Endothelial cell of umbilical vein (primary cell): ENCODE measurements around the gene FAM114A1. TPM values are rescaled to one million over a fixed set of nuclear protein-coding genes. Genes with fewer than 3 reads are reported as not detected.

Source experiments
- BruUV-seq: library from RNA; stranded (reverse); fragments of 400-500 nt; replicated peaks from 2 replicates; lab custom pipeline; 2021; lab: Mats Ljungman, UMichigan
- CTCF ChIA-PET: fragments of 300-600, 350-600 bp; sonication (Branson Sonifier 250); formaldehyde crosslinking; loops from one replicate; lab custom pipeline; 2021; ENCODE audit warnings: antibody characterized with exemption, inconsistent platforms; lab: Charles Lee
- POLR2A ChIA-PET: fragments of 300-600, 350-600 bp; sonication (Branson Sonifier 250); formaldehyde crosslinking; loops from one replicate; lab custom pipeline; 2021; ENCODE audit warnings: antibody characterized with exemption, inconsistent platforms; lab: Charles Lee
- DNase-seq: peaks from one replicate; pipeline ENCODE4 v3.0.0-alpha.2; 2011; ENCODE audit warnings: low read depth, low spot score
- FAIRE-seq: peaks from 2 replicates; lab custom pipeline; 2011; peaks lifted over from hg19 to GRCh38; lab: Jason Lieb, UNC
- H2AFZ ChIP-seq: 2 replicates; pipeline ENCODE4 v1.6.0; 2012; ENCODE audit warnings: low read depth, low read length, control low read depth, inconsistent platforms
- H3K27ac ChIP-seq: 2 replicates; pipeline ENCODE4 v1.5.1; 2011; ENCODE audit warnings: low read depth, mild to moderate bottlenecking, control low read depth, low read length, moderate library complexity; ENCODE audit not compliant: insufficient read depth
- H3K27me3 ChIP-seq, 2 experiments: 2 replicates each; pipeline versions ENCODE4 v1.6.0 to v1.6.1; 2011; ENCODE audit warnings: low read length in 2 of 2, mixed read lengths in 1 of 2; ENCODE audit not compliant: control insufficient read depth in 2 of 2, insufficient read depth in 2 of 2
- H3K36me3 ChIP-seq, 2 experiments: 2 replicates in 1 of 2; 3 replicates in 1 of 2; pipeline ENCODE4 v1.5.1; 2011; ENCODE audit warnings: low read length in 2 of 2, mild to moderate bottlenecking in 1 of 2, moderate library complexity in 1 of 2; ENCODE audit not compliant: control insufficient read depth in 2 of 2, insufficient read depth in 2 of 2; ENCODE audit errors: extremely low read depth in 1 of 2
- H3K4me1 ChIP-seq: 3 replicates; pipeline ENCODE4 v1.5.1; 2011; ENCODE audit warnings: mild to moderate bottlenecking, low read length; ENCODE audit not compliant: control insufficient read depth, insufficient read depth; ENCODE audit errors: extremely low read depth
- H3K4me2 ChIP-seq: 2 replicates; pipeline ENCODE4 v1.6.1; 2011; ENCODE audit warnings: low read length, control low read depth, mixed read lengths; ENCODE audit not compliant: insufficient read depth
- H3K4me3 ChIP-seq, 3 experiments: fragments of 200-600 bp in 1 of 3; sonication (generic), shearing (Covaris generic) in 1 of 3; replicated peaks in 1 of 3; 2 replicates each; pipeline ENCODE4 v1.5.1; 2011 to 2016; ENCODE audit warnings: control low read depth in 3 of 3, low read length in 3 of 3, mild to moderate bottlenecking in 2 of 3, inconsistent platforms in 1 of 3, low read depth in 1 of 3, moderate library complexity in 1 of 3; ENCODE audit not compliant: insufficient read depth in 1 of 3
- H3K79me2 ChIP-seq: 2 replicates; pipeline ENCODE4 v1.6.0; 2012; ENCODE audit warnings: low read length, inconsistent platforms; ENCODE audit not compliant: control insufficient read depth, insufficient read depth
- H3K9ac ChIP-seq: replicated peaks from 2 replicates; pipeline ENCODE3; 2011; ENCODE audit warnings: low read length, control low read depth; ENCODE audit not compliant: insufficient read depth; ENCODE audit errors: extremely low read depth
- H3K9me1 ChIP-seq: replicated peaks from 3 replicates; pipeline ENCODE4 v1.6.0; 2011; ENCODE audit warnings: mild to moderate bottlenecking, low read length; ENCODE audit not compliant: control insufficient read depth, insufficient read depth; ENCODE audit errors: extremely low read depth
- H3K9me3 ChIP-seq: replicated peaks from 2 replicates; pipeline ENCODE4 v1.5.1; 2012; ENCODE audit warnings: low read length, inconsistent platforms; ENCODE audit not compliant: control insufficient read depth, insufficient read depth
- H4K20me1 ChIP-seq: replicated peaks from 2 replicates; pipeline ENCODE3; 2011; ENCODE audit warnings: mild to moderate bottlenecking, low read length; ENCODE audit not compliant: control insufficient read depth, insufficient read depth; ENCODE audit errors: extremely low read depth
- EZH2 ChIP-seq: IDR thresholded peaks from 2 replicates; pipeline ENCODE4 v1.6.1; 2012; ENCODE audit warnings: borderline replicate concordance, low read depth, mild to moderate bottlenecking, moderate library complexity, low read length, inconsistent platforms; ENCODE audit not compliant: severe bottlenecking
- FOS ChIP-seq: IDR thresholded peaks from 2 replicates; pipeline ENCODE4 v1.6.1; 2011; ENCODE audit warnings: mild to moderate bottlenecking, low read length, moderate library complexity, borderline replicate concordance; ENCODE audit not compliant: insufficient read depth
- GATA2 ChIP-seq: IDR thresholded peaks from 2 replicates; pipeline ENCODE4 v1.7.0; 2011; ENCODE audit warnings: low read depth, mild to moderate bottlenecking, moderate library complexity, mixed read lengths, low read length; ENCODE audit not compliant: insufficient read length, insufficient read depth
- JUN ChIP-seq: IDR thresholded peaks from 2 replicates; pipeline ENCODE4 v1.6.1; 2011; ENCODE audit warnings: borderline replicate concordance, low read depth; ENCODE audit not compliant: insufficient read length, insufficient read depth
- MYC ChIP-seq: IDR thresholded peaks from one replicate; pipeline ENCODE4 v1.6.1; 2011; ENCODE audit warnings: mild to moderate bottlenecking, low read depth, low read length
- POLR2A ChIP-seq: IDR thresholded peaks from 2 replicates; pipeline ENCODE4 v1.6.1; 2012; ENCODE audit warnings: low read depth, mild to moderate bottlenecking, control low read depth, low read length
- POLR2AphosphoS5 ChIP-seq: IDR thresholded peaks from 2 replicates; pipeline ENCODE4 v1.6.1; 2012; ENCODE audit warnings: low read depth, mild to moderate bottlenecking, control low read depth, low read length, moderate library complexity; ENCODE audit not compliant: insufficient read depth
- dilution Hi-C: fragments of 300-500 bp; cut with MboI; formaldehyde crosslinking; loops from one replicate; pipeline ENCODE4 v1.15.0; 2019; ENCODE audit warnings: low sequenced_read_pairs; ENCODE audit not compliant: extremely low pct_ligation_motif_present
- intact Hi-C: fragments of 100-400 bp; cut with micrococcal nuclease; formaldehyde crosslinking; loops from one replicate; pipeline ENCODE4 v1.10.0; 2022
- polyA plus RNA-seq, 4 experiments: library from polyadenylated mRNA; depleted of rRNA in 3 of 4; stranded (reverse) in 3 of 4; unstranded in 1 of 4; fragments of >200 nt; gene quantifications; 2 replicates each; pipeline versions ENCODE4 v1.2.1 to v1.2.3, GENCODE V29; 2011 to 2012; ENCODE audit warnings: missing spikeins in 1 of 4
- total RNA-seq: library from RNA; stranded (reverse); gene quantifications from 2 replicates; pipeline ENCODE4 v1.2.3, GENCODE V29; 2021
- TF ChIP-seq, protein P1 (sequence below): IDR thresholded peaks from 2 replicates; pipeline ENCODE4 v1.6.1; 2011; ENCODE audit not compliant: insufficient read depth, insufficient read length
- TF ChIP-seq, protein P2 (sequence below), 2 donors: IDR thresholded peaks; 1 replicate in 1 of 2; 2 replicates in 1 of 2; pipeline ENCODE4 v1.5.1; 2011; ENCODE audit warnings: low read length in 2 of 2, mild to moderate bottlenecking in 2 of 2, moderate library complexity in 2 of 2, control low read depth in 1 of 2, inconsistent platforms in 1 of 2, low read depth in 1 of 2; ENCODE audit not compliant: insufficient read depth in 1 of 2; ENCODE audit errors: extremely low read depth in 1 of 2

Gene FAM114A1
- total and polyA plus RNA-seq, 2 donors (not counting 3 experiments of a cell fraction or from before 2014, with no cell fraction given), result 99.2 to 118 TPM

DNA sequence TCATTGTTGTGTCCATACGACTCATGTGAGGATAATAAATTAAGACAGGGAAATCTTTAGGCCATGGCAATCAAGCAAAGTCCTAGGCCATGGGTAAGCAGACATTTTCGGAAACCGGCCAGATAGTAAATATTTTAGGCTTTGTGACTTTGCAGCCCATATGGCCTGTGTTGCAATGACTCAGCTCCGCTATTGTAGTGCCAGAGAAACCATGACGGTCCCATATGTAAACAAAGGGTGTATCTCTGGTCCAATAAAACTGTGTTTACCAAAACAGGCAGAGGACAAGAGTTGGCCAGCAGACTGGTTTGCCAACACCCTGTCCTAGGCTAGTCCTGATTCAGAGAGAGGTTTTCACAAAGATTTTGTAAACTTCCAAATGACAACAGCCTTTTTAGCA, 5.0 kb downstream of the FAM114A1 start:
- Histone ChIP-seq H4K20me1 (no peaks in the 10 kb centered on the region), H3K27ac (no peak overlapping the region)
- POLR2A ChIA-PET, result no interaction called here

More for the DNA sequence above, 5.0 kb downstream of the FAM114A1 start:
- no TSS peak for BruUV-seq
- Histone ChIP-seq H3K4me2 (no peak overlapping the region), H3K9me3 (no peaks in the 10 kb centered on the region), H3K9me1 (no peaks in the 10 kb centered on the region), H3K79me2 (peaks cover 72% of the 10 kb centered on the region), H3K9ac (no peak overlapping the region), H3K27me3 (no peaks in the 10 kb centered on the region), H3K4me1 (peaks cover 19% of the 10 kb centered on the region), H3K36me3 (peaks cover 11 to 17% of the 10 kb centered on the region in 2 experiments), H3K4me3 (no peak overlapping the region), H2AFZ (no peak overlapping the region)
- no peak for FAIRE-seq
- dilution Hi-C loops, result no loop called here
- intact Hi-C loops, result no loop called here
- CTCF ChIA-PET, result interaction anchor here (1.0 to 1.6 kb wide), 2 partner anchors 17 to 113 kb away, joined by 3 to 6 read pairs; no protein-coding TSS in a partner anchor
- DNase-seq, result no peak
- TF ChIP-seq, protein P1, sequence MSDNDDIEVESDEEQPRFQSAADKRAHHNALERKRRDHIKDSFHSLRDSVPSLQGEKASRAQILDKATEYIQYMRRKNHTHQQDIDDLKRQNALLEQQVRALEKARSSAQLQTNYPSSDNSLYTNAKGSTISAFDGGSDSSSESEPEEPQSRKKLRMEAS, result no peak
- TF ChIP-seq FOS (no peak), MYC (no peak), JUN (no peak), POLR2AphosphoS5 (no peak), EZH2 (no peak), POLR2A (no peak), GATA2 (no peak)
- TF ChIP-seq, protein P2, sequence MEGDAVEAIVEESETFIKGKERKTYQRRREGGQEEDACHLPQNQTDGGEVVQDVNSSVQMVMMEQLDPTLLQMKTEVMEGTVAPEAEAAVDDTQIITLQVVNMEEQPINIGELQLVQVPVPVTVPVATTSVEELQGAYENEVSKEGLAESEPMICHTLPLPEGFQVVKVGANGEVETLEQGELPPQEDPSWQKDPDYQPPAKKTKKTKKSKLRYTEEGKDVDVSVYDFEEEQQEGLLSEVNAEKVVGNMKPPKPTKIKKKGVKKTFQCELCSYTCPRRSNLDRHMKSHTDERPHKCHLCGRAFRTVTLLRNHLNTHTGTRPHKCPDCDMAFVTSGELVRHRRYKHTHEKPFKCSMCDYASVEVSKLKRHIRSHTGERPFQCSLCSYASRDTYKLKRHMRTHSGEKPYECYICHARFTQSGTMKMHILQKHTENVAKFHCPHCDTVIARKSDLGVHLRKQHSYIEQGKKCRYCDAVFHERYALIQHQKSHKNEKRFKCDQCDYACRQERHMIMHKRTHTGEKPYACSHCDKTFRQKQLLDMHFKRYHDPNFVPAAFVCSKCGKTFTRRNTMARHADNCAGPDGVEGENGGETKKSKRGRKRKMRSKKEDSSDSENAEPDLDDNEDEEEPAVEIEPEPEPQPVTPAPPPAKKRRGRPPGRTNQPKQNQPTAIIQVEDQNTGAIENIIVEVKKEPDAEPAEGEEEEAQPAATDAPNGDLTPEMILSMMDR (IDR thresholded peaks at IDR 0.05; ENCODE audit: extremely low read depth in 1 of 2, insufficient read depth in 1 of 2, low read depth in 1 of 2, low read length in 2 of 2), result no peak
